DND-41 (cell line): Measurements from ENCODE around the gene KPNA1.

ENCODE experiments used
- ATAC-seq: fragments of 200-7000 bp; cut with Tn5 transposase; 3 replicates; pipeline ENCODE4 v1.9.1; 2021; ENCODE audit warnings: low read depth; ENCODE audit not compliant: insufficient read depth
- DNase-seq: peaks from one replicate; pipeline ENCODE4 v3.0.0-alpha.2; 2020
- H2AFZ ChIP-seq: 2 replicates; pipeline ENCODE4 v1.6.0; 2012; ENCODE audit warnings: low read depth, low read length
- H3K27ac ChIP-seq: 2 replicates; pipeline ENCODE4 v1.5.1; 2012; ENCODE audit warnings: low read length, inconsistent platforms
- H3K27me3 ChIP-seq: fragments of 200-600 bp; sonication (generic); 2 replicates; pipeline ENCODE4 v1.6.0; 2012; ENCODE audit warnings: low read length, mild to moderate bottlenecking, inconsistent platforms; ENCODE audit not compliant: insufficient read depth, poor library complexity
- H3K36me3 ChIP-seq: 2 replicates; pipeline ENCODE4 v1.5.1; 2012; ENCODE audit warnings: low read length, inconsistent platforms; ENCODE audit not compliant: insufficient read depth
- H3K4me1 ChIP-seq: 2 replicates; pipeline ENCODE4 v1.5.1; 2012; ENCODE audit warnings: mild to moderate bottlenecking, low read length; ENCODE audit not compliant: insufficient read depth
- H3K4me2 ChIP-seq: 2 replicates; pipeline ENCODE4 v1.6.0; 2012; ENCODE audit warnings: mild to moderate bottlenecking, moderate library complexity, low read length, inconsistent platforms; ENCODE audit not compliant: insufficient read depth
- H3K4me3 ChIP-seq, 2 experiments: fragments of 200-600 bp in 1 of 2; shearing (Covaris generic) in 1 of 2; 2 replicates each; pipeline ENCODE4 v1.5.1; 2012 to 2016; ENCODE audit warnings: inconsistent platforms in 2 of 2, low read length in 2 of 2, mild to moderate bottlenecking in 2 of 2, low read depth in 1 of 2, moderate library complexity in 1 of 2
- H3K79me2 ChIP-seq: 2 replicates; pipeline ENCODE4 v1.6.0; 2012; ENCODE audit warnings: low read length, inconsistent platforms; ENCODE audit not compliant: insufficient read depth
- H3K9ac ChIP-seq: 2 replicates; pipeline ENCODE4 v1.6.0; 2012; ENCODE audit warnings: low read depth, mild to moderate bottlenecking, inconsistent platforms, low read length, moderate library complexity
- H3K9me3 ChIP-seq: 2 replicates; pipeline ENCODE4 v1.5.1; 2012; ENCODE audit warnings: low read length, moderate library complexity, mild to moderate bottlenecking, inconsistent platforms; ENCODE audit not compliant: insufficient read depth, severe bottlenecking
- H4K20me1 ChIP-seq: 2 replicates; pipeline ENCODE4 v1.6.0; 2012; ENCODE audit warnings: low read length; ENCODE audit not compliant: insufficient read depth
- CTCF ChIP-seq: IDR thresholded peaks from 2 replicates; pipeline ENCODE4 v1.5.1; 2012; ENCODE audit warnings: borderline replicate concordance, low read length, moderate library complexity, mild to moderate bottlenecking; ENCODE audit not compliant: poor library complexity, severe bottlenecking; ENCODE audit errors: extremely low read depth
- EZH2 ChIP-seq: IDR thresholded peaks from 3 replicates; pipeline ENCODE4 v1.6.1; 2012; ENCODE audit warnings: borderline replicate concordance, low read depth, mild to moderate bottlenecking, moderate library complexity, low read length, inconsistent platforms; ENCODE audit not compliant: severe bottlenecking

The KPNA1 gene

GRCh38 chr3:122536632-122537001 lies 21.9 kb upstream of the KPNA1 start:
- H3K4me2 ChIP-seq = no peak overlapping the region
- no peak overlapping the region for H2AFZ ChIP-seq
- H3K27ac ChIP-seq = no peak overlapping the region
- H3K36me3 ChIP-seq = peaks cover 87% of the 10 kb centered on the region
- H3K27me3 ChIP-seq = no peaks in the 10 kb centered on the region
- H3K79me2 ChIP-seq = no peaks in the 10 kb centered on the region
- no peak overlapping the region for H3K4me3 ChIP-seq
- TF ChIP-seq CTCF (no peak), EZH2 (no peak)
- no peak for DNase-seq
- no peak overlapping the region for H3K9ac ChIP-seq
- H4K20me1 ChIP-seq = no peaks in the 10 kb centered on the region
- no peaks in the 10 kb centered on the region for H3K9me3 ChIP-seq
- ATAC-seq = no peak
- H3K4me1 ChIP-seq = no peaks in the 10 kb centered on the region

GRCh38 chr3:122535964-122536631 lies 21.4 kb upstream of the KPNA1 start:
- Histone ChIP-seq H3K79me2 (no peaks in the 10 kb centered on the region), H3K36me3 (peaks cover 82% of the 10 kb centered on the region), H3K27me3 (no peaks in the 10 kb centered on the region), H3K4me2 (no peak overlapping the region), H4K20me1 (no peaks in the 10 kb centered on the region), H2AFZ (no peak overlapping the region), H3K9ac (no peak overlapping the region), H3K27ac (no peak overlapping the region), H3K4me1 (no peaks in the 10 kb centered on the region), H3K4me3 (no peak overlapping the region), H3K9me3 (no peaks in the 10 kb centered on the region)
- DNase-seq = no peak
- no peak for ATAC-seq
- TF ChIP-seq CTCF (no peak), EZH2 (no peak)

- Histone ChIP-seq H3K79me2 (no peaks in the 10 kb centered on the region), H3K36me3 (peaks cover 68% of the 10 kb centered on the region), H3K9me3 (no peaks in the 10 kb centered on the region), H3K4me1 (no peaks in the 10 kb centered on the region), H3K27me3 (no peaks in the 10 kb centered on the region), H3K4me2 (no peak overlapping the region), H3K9ac (no peak overlapping the region), H4K20me1 (no peaks in the 10 kb centered on the region), H3K27ac (no peak overlapping the region), H2AFZ (no peak overlapping the region), H3K4me3 (no peak overlapping the region)
- ATAC-seq (0 out of 3 replicates have a peak, but pooled peaks have one; percentile 48), DNase-seq (no peak)
- TF ChIP-seq EZH2 (no peak), CTCF (no peak)
These were observed 19.2 kb upstream of the KPNA1 start for GRCh38 chr3:122533931-122534334.

GRCh38 chr3:122533480-122533879 lies 18.7 kb upstream of the KPNA1 start:
- Histone ChIP-seq H3K27me3 (no peaks in the 10 kb centered on the region), H3K36me3 (peaks cover 63% of the 10 kb centered on the region), H3K79me2 (no peaks in the 10 kb centered on the region), H2AFZ (no peak overlapping the region), H3K9ac (no peak overlapping the region), H4K20me1 (no peaks in the 10 kb centered on the region), H3K27ac (no peak overlapping the region), H3K4me3 (no peak overlapping the region), H3K4me1 (no peaks in the 10 kb centered on the region), H3K4me2 (no peak overlapping the region), H3K9me3 (no peaks in the 10 kb centered on the region)
- ATAC-seq = no peak
- DNase-seq = no peak
- TF ChIP-seq CTCF (no peak), EZH2 (no peak)
